ENCODE data around the gene SLC17A2. TPM values are rescaled to one million over a fixed set of nuclear protein-coding genes. Genes with fewer than 3 reads are reported as not detected.

The SLC17A2 gene
- total RNA-seq, 1 donor from 2014 or later: not detected

GRCh38 chr6:25913741-25914140 is 16.8 kb downstream of the SLC17A2 start:
- no peaks in the 10 kb centered on the region for H3K36me3 ChIP-seq (ENCODE audit: control insufficient read depth, insufficient read depth, low read length)
- no peak overlapping the region for H3K4me3 ChIP-seq (ENCODE audit: low read depth, low read length)
- no peak for TF ChIP-seq CTCF (IDR thresholded peaks at IDR 0.05; ENCODE audit: insufficient read depth, low read length, severe bottlenecking)
- DNase-seq (ENCODE audit: low read depth) (no peak), FAIRE-seq (no peak)
- H3K27me3 ChIP-seq (ENCODE audit: control insufficient read depth, insufficient read depth, low read length): no peaks in the 10 kb centered on the region

- Histone ChIP-seq H3K4me3 (ENCODE audit: low read depth, low read length) (no peak overlapping the region), H3K27me3 (ENCODE audit: control insufficient read depth, insufficient read depth, low read length) (peaks cover 3% of the 10 kb centered on the region), H3K36me3 (ENCODE audit: control insufficient read depth, insufficient read depth, low read length) (no peaks in the 10 kb centered on the region)
- no peak for TF ChIP-seq CTCF (IDR thresholded peaks at IDR 0.05; ENCODE audit: insufficient read depth, low read length, severe bottlenecking)
- DNase-seq (ENCODE audit: low read depth): no peak
- FAIRE-seq: no peak
Observed at GRCh38 chr6:25911351-25911750, 19.1 kb downstream of the SLC17A2 start.

- TF ChIP-seq CTCF (IDR thresholded peaks at IDR 0.05; ENCODE audit: insufficient read depth, low read length, severe bottlenecking): no peak
Observed at GRCh38 chr6:25907475-25908014, 22.9 kb downstream of the SLC17A2 start.

GRCh38 chr6:25903467-25904099 is 26.9 kb downstream of the SLC17A2 start:
- DNase-seq (ENCODE audit: low read depth) (no peak), FAIRE-seq (no peak)
- H3K27me3 ChIP-seq (ENCODE audit: control insufficient read depth, insufficient read depth, low read length): peaks cover 3% of the 10 kb centered on the region
- H3K4me3 ChIP-seq (ENCODE audit: low read depth, low read length): no peak overlapping the region
- no peak for TF ChIP-seq CTCF (IDR thresholded peaks at IDR 0.05; ENCODE audit: insufficient read depth, low read length, severe bottlenecking)
- H3K36me3 ChIP-seq (ENCODE audit: control insufficient read depth, insufficient read depth, low read length): no peaks in the 10 kb centered on the region

More at GRCh38 chr6:25907475-25908014, 22.9 kb downstream of the SLC17A2 start:
- no peaks in the 10 kb centered on the region for H3K36me3 ChIP-seq (ENCODE audit: control insufficient read depth, insufficient read depth, low read length)
- peaks cover 3% of the 10 kb centered on the region for H3K27me3 ChIP-seq (ENCODE audit: control insufficient read depth, insufficient read depth, low read length)
- no peak overlapping the region for H3K4me3 ChIP-seq (ENCODE audit: low read depth, low read length)
- FAIRE-seq (no peak), DNase-seq (ENCODE audit: low read depth) (no peak)

- Histone ChIP-seq H3K27me3 (ENCODE audit: control insufficient read depth, insufficient read depth, low read length) (no peaks in the 10 kb centered on the region), H3K36me3 (ENCODE audit: control insufficient read depth, insufficient read depth, low read length) (no peaks in the 10 kb centered on the region), H3K4me3 (ENCODE audit: low read depth, low read length) (no peak overlapping the region)
- no peak for TF ChIP-seq CTCF (IDR thresholded peaks at IDR 0.05; ENCODE audit: insufficient read depth, low read length, severe bottlenecking)
- FAIRE-seq (no peak), DNase-seq (ENCODE audit: low read depth) (no peak)
Observed at GRCh38 chr6:25902071-25902470, 28.4 kb downstream of the SLC17A2 start.

- DNase-seq (ENCODE audit: low read depth): no peak
- no peaks in the 10 kb centered on the region for H3K36me3 ChIP-seq (ENCODE audit: control insufficient read depth, insufficient read depth, low read length)
- no peak overlapping the region for H3K4me3 ChIP-seq (ENCODE audit: low read depth, low read length)
- no peak for TF ChIP-seq CTCF (IDR thresholded peaks at IDR 0.05; ENCODE audit: insufficient read depth, low read length, severe bottlenecking)
- FAIRE-seq: no peak
- H3K27me3 ChIP-seq (ENCODE audit: control insufficient read depth, insufficient read depth, low read length): no peaks in the 10 kb centered on the region
Observed at GRCh38 chr6:25900843-25901242, 29.6 kb downstream of the SLC17A2 start.
